Heart left ventricle (tissue), 16 donors: ENCODE measurements around the gene ZNF273. TPM values are rescaled to one million over a fixed set of nuclear protein-coding genes. Genes with fewer than 3 reads are reported as not detected.
A peak's percentile ranks its signal among the peaks of the same experiment; 100 is the strongest.

Experiments
- ATAC-seq, 4 donors: fragments of 200-7000 bp; cut with Tn5 transposase; one replicate each; pipeline ENCODE4 v1.9.1; 2020 to 2022; ENCODE audit warnings: moderate library complexity in 4 of 4, mild to moderate bottlenecking in 3 of 4, moderate number of reproducible peaks in 1 of 4
- DNase-seq, 5 donors: peaks; one replicate each; pipeline ENCODE4 v3.0.0-alpha.2; 2020
- H3K27ac ChIP-seq, 12 donors: fragments of 200-600 bp; sonication (generic) in 4 of 12; one replicate each; pipeline versions ENCODE4 v1.5.0 to v1.8.0; 2016 to 2022; ENCODE audit warnings: mild to moderate bottlenecking in 2 of 12
- H3K27me3 ChIP-seq, 9 donors: fragments of 200-600 bp; sonication (generic) in 2 of 9; one replicate each; pipeline versions ENCODE4 v1.5.1 to v1.8.0; 2016 to 2022; ENCODE audit warnings: mild to moderate bottlenecking in 3 of 9
- H3K36me3 ChIP-seq, 9 donors: fragments of 200-600 bp; sonication (generic) in 2 of 9; one replicate each; pipeline versions ENCODE4 v1.5.0 to v1.8.0; 2018 to 2022; ENCODE audit warnings: mild to moderate bottlenecking in 2 of 9
- H3K4me1 ChIP-seq, 12 donors: fragments of 200-600 bp; sonication (generic) in 4 of 12; one replicate each; pipeline versions ENCODE4 v1.5.0 to v1.8.0; 2016 to 2022; ENCODE audit warnings: mild to moderate bottlenecking in 3 of 12
- H3K4me3 ChIP-seq, 12 donors: fragments of 200-600 bp; sonication (generic) in 4 of 12; one replicate each; pipeline versions ENCODE4 v1.5.0 to v1.8.0; 2017 to 2022; ENCODE audit warnings: mild to moderate bottlenecking in 9 of 12, moderate library complexity in 4 of 12
- H3K9me3 ChIP-seq, 12 donors: fragments of 200-600 bp; sonication (generic) in 4 of 12; one replicate each; pipeline versions ENCODE4 v1.5.0 to v1.8.0; 2016 to 2022; ENCODE audit warnings: mild to moderate bottlenecking in 1 of 12
- CTCF ChIP-seq, 12 donors: fragments of 200-600 bp; sonication (generic) in 4 of 12; IDR thresholded peaks; one replicate each; pipeline versions ENCODE4 v1.5.0 to v1.8.0; 2018 to 2022; ENCODE audit warnings: antibody characterized with exemption in 12 of 12, mild to moderate bottlenecking in 5 of 12
- POLR2A ChIP-seq, 2 donors: fragments of 450-650 bp; IDR thresholded peaks; one replicate each; pipeline ENCODE4 v1.6.1; 2017; ENCODE audit warnings: antibody characterized with exemption in 2 of 2, mild to moderate bottlenecking in 2 of 2, moderate library complexity in 2 of 2
- WGBS, 4 donors: extraction: QIAGEN DNeasy Blood & Tissue Kit in 2 of 4; methylation state at CpG; one replicate each; pipeline versions ENCODE4 v1.1.5 to v1.1.7; 2013 to 2018; 5-methylcytosine and 5-hydroxymethylcytosine counted together
- intact Hi-C, 10 donors: fragments of 100-400 bp; cut with DNase I; formaldehyde crosslinking; loops; one replicate each; pipeline versions ENCODE4 v1.11.1 to v1.14.2; 2022
- polyA plus RNA-seq, 2 donors: library from polyadenylated mRNA; stranded (reverse); fragments of 200-250 nt; gene quantifications; one replicate each; pipeline ENCODE4 v1.2.3, GENCODE V29; 2013
- total RNA-seq, 9 donors: library from RNA; depleted of rRNA in 2 of 9; stranded (reverse); fragments of >200 nt in 2 of 9; fragmentation: NEBNext Ultra II Directional in 3 of 9; extraction: Animal tissue kit (Norgen Biotek cat#: 25700) in 3 of 9; gene quantifications; one replicate each; pipeline versions ENCODE4 v1.1.0 to v1.2.4, GENCODE V29; 2016 to 2023
- donor health status: ischemic (EF 13 %, LVEDD 7.1; RV severe dilation, severe dysfunction).
- donor health status: healthy with polysubstance abuse.
- donor health status: DM: no; HTN: yes; CAD: no.
- donor health status: DM: no; HTN: no; CAD: no.
- donor health status: ischemic (EF 25% LVEDD 6.9; RV normal size, moderate dysfunction).
- donor health status: ischemic (EF 25% LVEDD 5.7; RV mildly dilated, moderate dysfunction).
- donor health status: healthy.
- donor health status: DM: yes; HTN: yes; CAD: no.
- donor health status: ischemic (EF 35%, LVEDD 5.7; RV mildly dilated, moderate dysfunction).
- donor health status: nonischemic (EF 11% LVEDD 7.7; RV severe dilation, severe dysfunction).
- donor health status: DM: yes; HTN: yes; CAD: no.
- donor health status: PGD.
- donor health status: ischemic (EF 29% LVEDD 5.4; RV normal size, mild dysfunction).
- donor health status: nonischemic (EF 23%, LVEDD 6.1; RV moderate dilation, normal function).

ZNF273 gene
- total and polyA plus RNA-seq, 11 donors, result 0.56 to 4.2 (median 1.3) TPM

- no peak for DNase-seq
- Histone ChIP-seq H3K27me3 (no peaks in the 10 kb centered on the region), H3K36me3 (no peaks in the 10 kb centered on the region), H3K27ac (no peak overlapping the region), H3K4me3 (no peak overlapping the region), H3K4me1 (peaks cover 0 to 18% (median 5%) of the 10 kb centered on the region in 12 donors), H3K9me3 (no peaks in the 10 kb centered on the region)
- WGBS, 4 donors, result 88 to 95% (median 93%) methylated on average over 12 of the region's 12 CpGs
- intact Hi-C loops, result loop anchor here in 1 of 10 donors (10.0 kb wide), 1 partner anchor 100 kb away; no protein-coding TSS in a partner anchor
- ATAC-seq, result no peak
- no peak for TF ChIP-seq POLR2A (IDR thresholded peaks at IDR 0.05)
Measured at GRCh38 chr7:64905133-64905532, 2.1 kb downstream of the ZNF273 start.

GRCh38 chr7:64905547-64905946 is 2.5 kb downstream of the ZNF273 start:
- no peak overlapping the region for H3K4me3 ChIP-seq
- H3K4me1 ChIP-seq, result peaks cover 0 to 18% (median 5%) of the 10 kb centered on the region in 12 donors
- no peaks in the 10 kb centered on the region for H3K36me3 ChIP-seq
- DNase-seq, result no peak
- no peaks in the 10 kb centered on the region for H3K9me3 ChIP-seq
- intact Hi-C loops, result loop anchor here in 1 of 10 donors (10.0 kb wide), 1 partner anchor 101 kb away; no protein-coding TSS in a partner anchor
- no peaks in the 10 kb centered on the region for H3K27me3 ChIP-seq
- no peak for ATAC-seq
- TF ChIP-seq POLR2A (IDR thresholded peaks at IDR 0.05) (no peak), CTCF (IDR thresholded peaks at IDR 0.05) (no peak)
- 73 to 82% (median 74%) methylated on average over 4 of the region's 4 CpGs for WGBS, 4 donors
- H3K27ac ChIP-seq, result no peak overlapping the region

GRCh38 chr7:64907641-64908326 is 4.7 kb downstream of the ZNF273 start:
- H3K4me1 ChIP-seq, result peaks cover 0 to 14% (median 4%) of the 10 kb centered on the region in 12 donors
- TF ChIP-seq POLR2A (IDR thresholded peaks at IDR 0.05) (no peak), CTCF (IDR thresholded peaks at IDR 0.05) (no peak)
- H3K9me3 ChIP-seq, result peaks cover 0 to 10% (median 0%) of the 10 kb centered on the region in 12 donors
- no peaks in the 10 kb centered on the region for H3K27me3 ChIP-seq
- intact Hi-C loops, result loop anchor here in 1 of 10 donors (10.0 kb wide), 1 partner anchor 103 kb away; no protein-coding TSS in a partner anchor
- H3K4me3 ChIP-seq, result no peak overlapping the region
- no peak overlapping the region for H3K27ac ChIP-seq
- DNase-seq (no peak), ATAC-seq (peak in 1 of 4 donors; percentile 17)
- no peaks in the 10 kb centered on the region for H3K36me3 ChIP-seq
- 37 to 55% (median 48%) methylated on average over 5 of the region's 5 CpGs for WGBS, 4 donors

GRCh38 chr7:64908358-64908757 is 5.3 kb downstream of the ZNF273 start:
- ATAC-seq, result no peak
- Histone ChIP-seq H3K27me3 (no peaks in the 10 kb centered on the region), H3K4me1 (peaks cover 0 to 14% (median 3%) of the 10 kb centered on the region in 12 donors), H3K4me3 (no peak overlapping the region), H3K9me3 (peaks cover 0 to 10% (median 0%) of the 10 kb centered on the region in 12 donors), H3K36me3 (no peaks in the 10 kb centered on the region), H3K27ac (no peak overlapping the region)
- no peak for DNase-seq
- intact Hi-C loops, result loop anchor here in 1 of 10 donors (10.0 kb wide), 1 partner anchor 104 kb away; no protein-coding TSS in a partner anchor
- TF ChIP-seq POLR2A (IDR thresholded peaks at IDR 0.05) (no peak), CTCF (IDR thresholded peaks at IDR 0.05) (no peak)
- WGBS, 4 donors, result 75 to 84% (median 84%) methylated on average over 2 of the region's 2 CpGs
